Hepatocyte (in vitro differentiated cells): ENCODE results near the gene SLC25A20. TPM values are rescaled to one million over a fixed set of nuclear protein-coding genes. Genes with fewer than 3 reads are reported as not detected.

Source experiments
- DNase-seq: peaks from one replicate; pipeline ENCODE4 v3.0.0-alpha.2; 2016; ENCODE audit warnings: low spot score
- H2AFZ ChIP-seq: fragments of 200-600 bp; sonication (generic); 2 replicates; pipeline ENCODE4 v1.6.0; 2016; ENCODE audit warnings: antibody characterized with exemption, mild to moderate bottlenecking
- H3K27ac ChIP-seq: fragments of 200-600 bp; sonication (generic); 2 replicates; pipeline ENCODE4 v1.5.1; 2016; ENCODE audit warnings: mild to moderate bottlenecking
- H3K27me3 ChIP-seq: fragments of 200-600 bp; sonication (generic); 2 replicates; pipeline ENCODE4 v1.6.1; 2016
- H3K36me3 ChIP-seq: fragments of 200-600 bp; sonication (generic); replicated peaks from 2 replicates; pipeline ENCODE4 v1.5.1; 2016; ENCODE audit warnings: low read depth; ENCODE audit not compliant: insufficient read depth
- H3K4me1 ChIP-seq: fragments of 200-600 bp; sonication (generic); 2 replicates; pipeline ENCODE4 v1.5.1; 2016; ENCODE audit warnings: mild to moderate bottlenecking, moderate library complexity; ENCODE audit not compliant: insufficient read depth
- H3K4me2 ChIP-seq: fragments of 200-600 bp; sonication (generic); 2 replicates; pipeline ENCODE4 v1.6.0; 2016
- H3K4me3 ChIP-seq: fragments of 200-600 bp; sonication (generic); 2 replicates; pipeline ENCODE4 v1.5.1; 2016; ENCODE audit warnings: mild to moderate bottlenecking
- H3K79me2 ChIP-seq: fragments of 200-600 bp; sonication (generic); 2 replicates; pipeline ENCODE4 v1.6.0; 2017; ENCODE audit warnings: mild to moderate bottlenecking
- H3K9me2 ChIP-seq: fragments of 200-600 bp; sonication (generic); replicated peaks from 2 replicates; pipeline ENCODE4 v1.6.0; 2017; ENCODE audit warnings: mild to moderate bottlenecking; ENCODE audit not compliant: insufficient read depth
- H3K9me3 ChIP-seq: fragments of 200-600 bp; sonication (generic); 2 replicates; pipeline ENCODE4 v1.5.1; 2016; ENCODE audit warnings: low read depth, mild to moderate bottlenecking
- H4K20me1 ChIP-seq: fragments of 200-600 bp; sonication (generic); 2 replicates; pipeline ENCODE4 v1.6.0; 2016; ENCODE audit warnings: mild to moderate bottlenecking; ENCODE audit not compliant: insufficient read depth, poor library complexity, severe bottlenecking
- EZH2 ChIP-seq: fragments of 200-600 bp; sonication (generic); IDR thresholded peaks from 2 replicates; pipeline ENCODE4 v1.6.1; 2016; ENCODE audit warnings: antibody characterized with exemption, mild to moderate bottlenecking, borderline replicate concordance
- EZH2phosphoT487 ChIP-seq: fragments of 200-600 bp; sonication (generic); IDR thresholded peaks from one replicate; pipeline ENCODE4 v1.6.1; 2018; ENCODE audit warnings: antibody characterized with exemption, mild to moderate bottlenecking, low read depth, moderate library complexity; ENCODE audit not compliant: unreplicated experiment, severe bottlenecking
- WGBS: methylation state at CpG from one replicate; pipeline ENCODE4 v1.1.6; 2016; ENCODE audit warnings: low lambda C conversion rate; ENCODE audit errors: missing lambda C conversion rate; 5-methylcytosine and 5-hydroxymethylcytosine counted together
- polyA plus RNA-seq: library from polyadenylated mRNA; unstranded; fragments of >200 nt; fragmentation: Nextera tagmentation; extraction: Ambion mirVana; gene quantifications from 2 replicates; pipeline ENCODE4 v1.2.1, GENCODE V29; 2016
- total RNA-seq: library from RNA; depleted of rRNA; stranded (reverse); fragments of >200 nt; gene quantifications from 2 replicates; pipeline ENCODE4 v1.2.3, GENCODE V29; 2014
- TF ChIP-seq, protein P1 (sequence below): fragments of 200-600 bp; sonication (generic); IDR thresholded peaks from 2 replicates; pipeline ENCODE4 v1.5.1; 2016; ENCODE audit warnings: antibody characterized with exemption, mild to moderate bottlenecking; ENCODE audit not compliant: poor library complexity

Gene SLC25A20, protein sequence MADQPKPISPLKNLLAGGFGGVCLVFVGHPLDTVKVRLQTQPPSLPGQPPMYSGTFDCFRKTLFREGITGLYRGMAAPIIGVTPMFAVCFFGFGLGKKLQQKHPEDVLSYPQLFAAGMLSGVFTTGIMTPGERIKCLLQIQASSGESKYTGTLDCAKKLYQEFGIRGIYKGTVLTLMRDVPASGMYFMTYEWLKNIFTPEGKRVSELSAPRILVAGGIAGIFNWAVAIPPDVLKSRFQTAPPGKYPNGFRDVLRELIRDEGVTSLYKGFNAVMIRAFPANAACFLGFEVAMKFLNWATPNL
- total RNA-seq (59.1 and 61.3 TPM in 2 replicates), polyA plus RNA-seq (38.0 and 46.0 TPM in 2 replicates)

DNA sequence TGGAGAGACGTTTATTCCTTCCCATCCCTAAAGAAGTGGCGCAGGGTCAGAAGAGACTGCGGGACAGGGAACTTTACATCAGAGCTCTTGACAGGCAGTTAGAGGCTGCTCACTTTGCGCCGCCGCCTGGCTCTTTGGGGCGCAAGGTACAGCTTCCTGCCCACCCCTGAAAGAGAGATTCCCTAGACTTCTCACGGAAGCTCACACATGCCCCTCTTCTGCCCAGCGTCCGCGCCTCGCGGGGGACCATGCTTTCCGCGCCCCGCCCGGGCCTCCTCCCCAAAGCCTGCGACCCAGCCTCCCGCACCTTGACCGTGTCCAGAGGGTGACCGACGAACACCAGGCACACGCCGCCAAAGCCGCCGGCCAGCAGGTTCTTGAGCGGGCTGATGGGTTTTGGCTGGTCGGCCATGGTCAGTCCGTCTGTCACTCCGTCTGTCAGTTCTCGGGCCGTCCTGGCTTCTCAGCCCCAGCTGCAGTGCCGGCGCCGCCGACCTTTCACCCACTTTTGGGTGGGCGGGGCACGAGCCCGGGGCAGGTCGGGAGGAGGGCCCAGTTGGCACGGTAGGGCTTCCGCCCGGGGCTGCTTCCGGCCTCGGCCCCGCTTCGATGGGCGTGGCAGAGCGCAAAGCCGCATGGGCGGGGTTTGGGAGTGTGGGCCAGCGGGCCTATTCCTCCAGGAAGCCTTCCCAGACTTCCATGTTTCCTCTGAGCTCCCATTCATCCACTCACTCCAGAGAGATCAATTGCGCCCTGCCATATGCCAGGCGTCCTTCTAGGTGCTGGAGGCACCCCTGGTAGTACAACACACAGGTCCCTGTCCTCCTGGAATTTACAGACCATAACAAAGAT lies at the start of gene SLC25A20:
TSS of gene SLC25A20 (minus strand) at position 500 of the 852 bp plus-strand sequence. CDS start at position 412, 88 bp downstream.
- peaks cover 17% of the 10 kb centered on the region for H3K79me2 ChIP-seq
- no peaks in the 10 kb centered on the region for H3K27me3 ChIP-seq
- peak within 1 kb of the TSS; percentile 93 for H3K4me2 ChIP-seq
- H3K4me3 ChIP-seq: peak within 1 kb of the TSS; percentile 86
- WGBS: 7% methylated on average over 34 of the region's 54 CpGs
- no peaks in the 10 kb centered on the region for H3K36me3 ChIP-seq
- no peaks in the 10 kb centered on the region for H3K9me2 ChIP-seq
- H4K20me1 ChIP-seq: no peaks in the 10 kb centered on the region
- H3K27ac ChIP-seq: peak within 1 kb of the TSS; percentile 85
- DNase-seq: peak; percentile 96
- peaks cover 9% of the 10 kb centered on the region for H3K4me1 ChIP-seq
- no peak for TF ChIP-seq EZH2phosphoT487
- TF ChIP-seq EZH2: no peak
- TF ChIP-seq, protein P1, sequence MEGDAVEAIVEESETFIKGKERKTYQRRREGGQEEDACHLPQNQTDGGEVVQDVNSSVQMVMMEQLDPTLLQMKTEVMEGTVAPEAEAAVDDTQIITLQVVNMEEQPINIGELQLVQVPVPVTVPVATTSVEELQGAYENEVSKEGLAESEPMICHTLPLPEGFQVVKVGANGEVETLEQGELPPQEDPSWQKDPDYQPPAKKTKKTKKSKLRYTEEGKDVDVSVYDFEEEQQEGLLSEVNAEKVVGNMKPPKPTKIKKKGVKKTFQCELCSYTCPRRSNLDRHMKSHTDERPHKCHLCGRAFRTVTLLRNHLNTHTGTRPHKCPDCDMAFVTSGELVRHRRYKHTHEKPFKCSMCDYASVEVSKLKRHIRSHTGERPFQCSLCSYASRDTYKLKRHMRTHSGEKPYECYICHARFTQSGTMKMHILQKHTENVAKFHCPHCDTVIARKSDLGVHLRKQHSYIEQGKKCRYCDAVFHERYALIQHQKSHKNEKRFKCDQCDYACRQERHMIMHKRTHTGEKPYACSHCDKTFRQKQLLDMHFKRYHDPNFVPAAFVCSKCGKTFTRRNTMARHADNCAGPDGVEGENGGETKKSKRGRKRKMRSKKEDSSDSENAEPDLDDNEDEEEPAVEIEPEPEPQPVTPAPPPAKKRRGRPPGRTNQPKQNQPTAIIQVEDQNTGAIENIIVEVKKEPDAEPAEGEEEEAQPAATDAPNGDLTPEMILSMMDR: no peak
- H3K9me3 ChIP-seq: no peaks in the 10 kb centered on the region
- peak within 1 kb of the TSS; percentile 96 for H2AFZ ChIP-seq

DNA sequence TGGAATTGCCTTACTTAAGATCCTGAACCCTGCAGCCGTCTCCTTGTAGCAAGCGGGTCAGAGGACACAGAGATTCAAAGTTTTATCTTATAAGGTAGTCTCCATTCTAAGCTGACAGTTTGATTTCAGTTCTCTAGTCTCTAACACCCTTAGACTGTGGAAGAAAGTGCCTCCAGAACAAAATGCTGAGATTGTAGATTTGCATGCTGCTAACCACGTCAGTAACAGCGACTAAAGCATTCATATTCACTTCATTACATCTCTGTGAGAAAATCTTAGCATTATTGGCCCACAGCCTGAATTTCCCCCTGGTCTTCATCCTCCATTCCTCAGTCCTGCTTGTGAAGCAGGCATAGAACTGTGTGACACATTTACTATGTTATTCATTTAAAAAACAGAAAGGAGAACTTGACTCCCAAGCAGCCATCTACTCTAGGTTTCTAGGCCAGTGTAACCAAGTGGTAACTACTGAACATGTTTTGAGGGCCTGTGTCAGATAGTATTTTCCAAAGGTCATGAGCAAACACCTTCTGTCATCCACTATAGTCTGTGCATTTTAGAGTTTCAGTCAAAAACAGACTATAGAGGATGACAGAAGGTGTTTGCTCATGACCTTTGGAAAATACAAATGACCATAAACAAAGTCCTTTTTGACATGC lies 47.3 kb upstream of the SLC25A20 start:
- no peaks in the 10 kb centered on the region for H3K27me3 ChIP-seq
- 91% methylated on average over 4 of the region's 4 CpGs for WGBS
- H3K4me3 ChIP-seq: no peak overlapping the region
- TF ChIP-seq EZH2 (no peak), EZH2phosphoT487 (no peak)
- TF ChIP-seq, protein P1: no peak
- no peaks in the 10 kb centered on the region for H3K4me1 ChIP-seq
- H3K79me2 ChIP-seq: peaks cover 60% of the 10 kb centered on the region
- no peak for DNase-seq
- no peak overlapping the region for H3K27ac ChIP-seq
- no peaks in the 10 kb centered on the region for H3K9me2 ChIP-seq
- H3K9me3 ChIP-seq: no peaks in the 10 kb centered on the region
- H4K20me1 ChIP-seq: peaks cover 3% of the 10 kb centered on the region
- H3K4me2 ChIP-seq: no peak overlapping the region
- no peak overlapping the region for H2AFZ ChIP-seq
- no peaks in the 10 kb centered on the region for H3K36me3 ChIP-seq

DNA sequence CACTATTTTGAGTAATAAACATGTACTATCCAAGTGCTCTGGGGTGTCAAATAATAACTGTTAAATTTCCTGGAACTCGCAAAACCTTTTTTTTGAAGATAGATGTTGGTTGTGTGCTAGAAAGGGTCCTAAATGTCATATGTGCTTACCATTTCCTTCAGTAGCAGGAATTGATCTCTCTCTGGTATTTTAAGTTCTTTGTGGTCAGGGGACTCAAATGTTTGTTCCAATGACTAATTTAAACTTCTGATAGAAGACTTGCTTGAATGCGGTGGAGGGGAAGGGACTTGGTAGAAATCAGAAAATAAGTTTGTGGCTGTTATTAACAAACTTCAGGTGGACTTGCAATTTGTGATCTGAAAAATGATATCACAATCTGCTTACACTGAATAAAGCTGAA lies 46.8 kb upstream of the SLC25A20 start:
- DNase-seq: no peak
- Histone ChIP-seq H4K20me1 (peaks cover 3% of the 10 kb centered on the region), H3K27ac (no peak overlapping the region), H3K4me3 (no peak overlapping the region), H3K36me3 (no peaks in the 10 kb centered on the region), H3K4me2 (no peak overlapping the region), H2AFZ (no peak overlapping the region), H3K79me2 (peaks cover 54% of the 10 kb centered on the region), H3K9me2 (no peaks in the 10 kb centered on the region), H3K4me1 (no peaks in the 10 kb centered on the region), H3K9me3 (no peaks in the 10 kb centered on the region), H3K27me3 (no peaks in the 10 kb centered on the region)
- TF ChIP-seq, protein P1: no peak
- TF ChIP-seq EZH2phosphoT487 (no peak), EZH2 (no peak)
- 98% methylated on average over 2 of the region's 2 CpGs for WGBS
